G401.6 (cell line): ENCODE measurements around the gene PRKCD.

Source experiments
- FAIRE-seq: peaks from 2 replicates; lab custom pipeline; 2012; peaks lifted over from hg19 to GRCh38; lab: Jason Lieb, UNC

PRKCD gene

DNA sequence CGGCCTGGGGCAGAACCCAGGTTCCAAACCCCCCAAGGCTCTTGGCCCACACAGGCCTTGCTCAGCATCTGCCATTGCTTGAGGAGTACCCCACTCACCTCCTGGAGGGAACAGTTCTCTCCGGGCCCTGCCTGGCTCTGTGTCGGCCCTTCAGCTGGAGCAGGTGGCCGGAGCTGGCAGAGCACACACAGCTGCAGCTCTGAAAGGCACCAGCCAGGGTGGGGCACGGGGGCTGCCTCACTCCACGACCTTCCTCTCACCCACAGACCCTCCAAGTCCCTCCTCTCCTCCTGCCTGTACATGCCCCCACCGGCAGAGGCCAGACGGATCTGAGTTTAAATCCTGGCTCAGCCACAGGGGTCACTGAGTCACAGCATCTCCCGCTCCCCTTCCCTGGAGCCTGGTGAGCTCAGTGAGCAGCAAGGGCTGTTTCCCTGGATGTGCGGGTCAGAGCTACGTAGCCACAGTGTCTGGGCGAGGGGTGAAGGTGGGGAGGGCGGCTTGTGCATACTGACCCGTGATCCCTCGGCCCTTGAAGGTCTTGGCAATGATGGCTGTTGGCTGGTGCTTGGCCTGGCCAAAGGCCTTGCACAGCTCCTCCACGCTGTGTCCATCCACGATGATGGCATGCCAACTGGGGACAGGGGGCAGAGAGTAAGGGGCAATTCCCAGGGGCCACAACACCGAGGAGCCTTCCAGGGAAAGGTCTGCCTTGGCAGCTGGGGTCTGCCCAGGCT lies 71.8 kb downstream of the PRKCD start:
- no peak for FAIRE-seq

DNA sequence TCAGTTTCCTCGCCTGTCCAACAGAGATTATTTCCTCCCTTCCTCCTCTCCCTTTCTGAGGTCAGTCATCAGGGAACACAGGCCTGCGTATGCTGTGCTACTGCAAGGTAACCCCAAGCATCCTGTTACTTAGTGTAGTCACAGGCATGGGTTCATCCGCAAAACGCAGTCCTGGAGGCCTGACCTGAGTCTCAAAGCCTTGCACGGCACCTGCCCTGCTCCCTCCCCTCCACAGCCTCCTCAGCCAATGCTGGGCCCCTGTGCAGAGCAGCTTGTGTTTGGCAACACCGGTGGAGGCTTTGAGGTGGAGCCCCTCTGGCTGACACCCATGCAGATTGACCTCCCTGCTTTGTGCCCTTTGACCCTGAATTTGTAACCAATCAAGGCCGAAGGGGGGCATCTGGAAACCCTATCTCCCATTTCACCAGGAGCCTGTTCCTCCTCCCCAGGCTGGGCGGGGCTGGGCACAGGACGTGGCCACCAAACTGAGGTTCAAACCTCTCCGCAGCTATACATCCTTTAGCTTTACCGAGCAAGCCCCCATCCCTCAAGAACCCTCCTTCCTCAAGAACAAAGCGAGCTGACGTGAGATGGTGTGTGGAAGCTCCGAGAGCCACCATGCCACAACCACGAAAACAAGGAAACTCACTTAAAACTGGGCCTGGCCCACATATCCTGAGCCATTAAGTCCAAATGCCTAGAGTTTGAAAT lies 73.3 kb downstream of the PRKCD start:
- no peak for FAIRE-seq

DNA sequence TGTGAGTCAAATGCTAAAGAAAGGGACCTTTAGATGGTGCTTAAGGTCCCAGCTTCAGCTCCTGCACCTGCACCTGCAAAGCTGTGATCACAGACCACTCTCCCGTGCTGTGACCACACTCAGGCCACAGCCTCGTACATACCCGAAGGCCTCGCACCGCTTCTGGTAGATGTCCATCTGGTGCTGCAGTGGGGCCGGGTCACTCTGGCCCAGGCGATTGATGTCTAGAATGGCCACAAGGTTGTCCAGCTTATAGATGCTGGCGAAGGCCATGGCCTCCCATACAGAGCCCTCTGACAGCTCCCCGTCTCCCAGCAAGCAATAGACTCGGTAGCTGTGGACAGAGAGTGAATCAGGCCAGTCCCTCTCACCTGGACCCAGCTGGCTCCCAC lies 73.8 kb downstream of the PRKCD start:
- FAIRE-seq, result no peak

DNA sequence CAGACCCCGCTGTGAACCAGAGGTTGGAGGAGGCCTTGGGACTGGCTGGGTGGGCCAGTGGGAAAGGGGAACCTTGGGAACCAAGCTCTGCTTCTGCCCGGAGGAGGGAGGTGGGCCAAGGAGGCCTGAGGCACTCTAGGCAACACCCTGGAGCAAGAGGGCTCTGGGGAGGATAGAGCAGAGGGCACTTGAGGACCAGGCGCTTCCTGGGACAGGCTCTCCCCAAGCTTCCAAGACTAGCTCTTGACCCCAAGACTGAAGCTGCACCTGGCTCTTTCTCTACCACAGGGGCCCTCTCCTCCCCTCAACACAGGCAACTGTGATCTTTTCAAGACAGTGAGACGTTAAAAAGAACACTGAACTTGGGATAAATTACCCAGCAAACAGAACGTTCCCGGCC lies 74.5 kb downstream of the PRKCD start:
- no peak for FAIRE-seq

DNA sequence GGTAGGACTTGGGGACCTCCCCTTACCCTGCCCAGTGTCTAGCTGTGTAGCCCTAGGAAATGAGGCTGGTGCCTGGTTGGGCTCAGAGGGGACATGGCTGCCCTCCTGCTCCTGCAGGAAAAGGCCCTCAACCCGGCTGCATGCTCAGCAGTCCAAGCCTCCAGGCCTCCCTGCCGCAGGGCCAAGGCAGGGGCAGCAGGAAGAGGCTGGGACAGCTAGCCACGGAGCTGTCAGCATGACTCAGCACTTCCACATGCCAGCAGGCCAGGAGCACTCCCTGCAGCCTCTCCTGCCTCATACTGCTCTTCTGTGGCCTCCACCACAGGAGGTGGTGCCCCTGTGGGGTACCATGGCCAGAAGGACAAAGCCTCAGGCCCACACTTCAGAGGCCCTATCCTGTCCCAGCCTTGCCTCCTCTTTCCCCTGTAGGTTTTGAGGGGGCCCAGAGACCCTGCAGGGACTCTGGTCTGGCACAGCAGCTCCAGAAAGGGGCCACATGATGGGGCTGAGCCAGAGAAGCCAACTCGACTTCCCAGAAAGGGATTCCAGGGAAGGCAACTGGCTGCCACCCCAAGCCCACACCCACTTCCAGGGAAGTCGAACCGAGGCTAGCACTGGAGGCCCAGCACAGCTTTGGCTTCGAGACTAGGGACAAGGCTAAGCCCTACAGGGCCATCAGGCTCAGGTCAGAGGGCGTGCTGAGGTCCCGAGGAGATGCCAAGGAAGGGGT lies 75.3 kb downstream of the PRKCD start:
- FAIRE-seq, result no peak

DNA sequence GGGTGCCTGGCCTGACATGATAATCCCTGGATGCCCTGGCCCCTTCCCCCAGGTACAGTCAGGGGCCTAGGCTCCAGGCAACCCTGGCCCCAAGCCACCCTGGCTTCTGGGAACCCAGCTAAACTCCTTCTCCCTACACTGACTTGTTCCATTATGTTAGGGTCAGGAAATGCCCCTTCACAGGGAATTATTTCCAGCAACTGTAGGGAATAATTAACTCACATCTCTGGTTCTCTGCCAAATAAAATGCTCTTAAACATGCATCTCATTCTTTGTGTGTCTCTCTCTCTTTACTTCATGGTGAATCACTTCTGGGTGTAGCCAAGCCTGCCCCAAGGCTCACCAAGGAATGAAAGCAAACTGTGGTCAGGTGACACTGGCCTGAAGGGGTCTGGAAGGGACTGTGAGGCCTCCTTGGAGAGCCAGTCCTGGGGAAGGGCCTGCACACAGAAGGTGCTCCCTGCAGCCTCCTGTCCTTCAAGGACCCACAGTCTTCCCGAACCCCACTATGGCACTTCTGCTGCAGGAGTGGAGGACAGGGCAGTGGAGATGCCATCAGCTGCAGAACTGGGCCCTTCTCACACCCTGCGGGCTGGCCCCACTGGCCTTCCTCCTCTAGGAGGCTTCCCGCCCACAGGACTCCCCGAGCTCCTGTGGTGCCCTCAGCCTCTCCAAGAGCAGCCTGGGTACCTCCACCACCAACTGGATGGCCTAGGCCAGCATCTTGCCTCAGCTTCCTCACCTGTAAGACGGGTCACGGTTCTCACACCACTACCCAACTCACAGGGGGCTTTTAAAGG lies 77.2 kb downstream of the PRKCD start:
- no peak for FAIRE-seq

DNA sequence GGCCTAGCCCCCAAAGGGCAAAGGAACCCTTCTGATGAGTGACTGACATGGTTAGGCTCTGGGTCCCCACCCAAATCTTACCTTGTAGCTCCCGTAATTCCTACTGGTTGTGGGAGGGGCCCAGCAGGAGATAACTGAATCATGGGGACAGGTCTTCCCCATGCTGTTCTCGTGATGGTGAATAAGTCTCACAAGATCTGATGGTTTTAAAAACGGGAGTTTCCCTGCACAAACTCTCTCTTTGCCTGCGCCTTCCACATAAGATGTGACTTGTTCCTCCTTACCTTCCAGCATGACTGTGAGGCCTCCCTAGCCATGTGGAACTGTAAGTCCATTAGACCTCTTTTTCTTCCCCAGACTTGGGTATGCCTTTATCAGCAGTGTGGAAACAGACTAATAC lies 77.9 kb downstream of the PRKCD start:
- FAIRE-seq, result no peak

DNA sequence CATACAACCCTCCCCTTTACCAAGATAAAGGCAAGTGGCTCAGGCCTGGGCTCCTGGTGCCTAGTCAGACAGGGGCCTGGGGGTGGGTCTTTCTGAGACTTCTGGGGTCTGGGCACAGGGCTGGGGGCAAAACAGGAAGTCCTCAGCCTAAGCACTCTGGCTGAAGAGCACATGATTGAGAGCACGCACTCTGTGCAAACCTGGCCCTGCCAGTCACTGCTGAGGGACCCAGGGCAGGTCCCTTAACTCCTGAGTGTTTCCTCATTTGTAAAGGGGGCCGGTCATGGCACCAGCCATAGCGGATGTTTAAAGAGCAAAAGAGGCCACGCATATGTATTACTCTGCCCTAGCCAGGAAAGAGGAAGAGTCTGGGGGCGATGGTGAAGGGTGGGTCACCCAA lies 78.8 kb downstream of the PRKCD start:
- FAIRE-seq, result no peak

DNA sequence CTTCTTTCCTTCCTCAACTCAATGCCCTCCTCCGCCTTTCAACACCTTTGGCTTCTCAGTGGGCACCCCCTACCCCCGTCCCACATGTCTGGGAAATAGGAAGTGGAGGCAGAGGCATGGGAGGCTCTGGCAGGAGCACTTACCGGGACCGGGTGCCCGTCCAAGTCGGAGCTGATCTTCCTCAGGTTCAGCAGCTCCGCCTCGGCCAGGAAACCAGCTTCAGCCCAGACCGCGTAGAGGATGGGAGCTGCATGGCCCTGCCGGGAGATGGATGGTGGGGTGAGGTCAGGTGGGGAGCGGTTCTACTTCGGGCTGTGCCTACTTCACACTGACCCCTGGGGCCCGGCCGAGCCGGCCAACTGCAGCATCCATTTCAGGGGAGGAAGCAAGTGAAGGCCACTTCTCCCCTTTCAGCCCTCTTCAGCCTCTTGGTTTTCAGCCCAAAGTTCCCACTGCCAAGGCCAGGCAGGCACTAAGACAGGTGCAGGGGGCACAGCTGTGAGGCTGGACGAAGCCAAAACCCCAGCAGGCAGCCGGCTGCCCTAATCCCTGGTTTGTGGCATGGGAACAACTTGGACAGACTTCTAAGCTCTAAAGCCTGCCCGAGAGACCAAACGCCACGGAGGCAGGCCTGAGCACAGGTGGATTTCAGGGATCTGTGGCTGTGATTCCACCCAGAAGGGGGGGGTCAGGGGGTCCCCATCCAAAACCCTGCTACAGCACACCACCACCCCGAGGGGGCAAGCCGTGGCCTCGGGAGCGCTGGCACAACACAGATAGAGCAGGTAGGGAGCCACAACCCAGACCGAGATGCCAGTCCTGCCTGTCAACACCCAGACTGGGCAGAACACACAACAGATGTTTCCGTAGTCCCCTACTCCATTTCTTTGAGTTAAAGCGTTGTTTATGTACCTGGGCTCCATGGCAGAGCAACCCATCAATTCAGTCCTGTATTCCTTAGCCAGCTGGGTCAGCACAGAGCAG lies 80.3 kb downstream of the PRKCD start:
- no peak for FAIRE-seq

DNA sequence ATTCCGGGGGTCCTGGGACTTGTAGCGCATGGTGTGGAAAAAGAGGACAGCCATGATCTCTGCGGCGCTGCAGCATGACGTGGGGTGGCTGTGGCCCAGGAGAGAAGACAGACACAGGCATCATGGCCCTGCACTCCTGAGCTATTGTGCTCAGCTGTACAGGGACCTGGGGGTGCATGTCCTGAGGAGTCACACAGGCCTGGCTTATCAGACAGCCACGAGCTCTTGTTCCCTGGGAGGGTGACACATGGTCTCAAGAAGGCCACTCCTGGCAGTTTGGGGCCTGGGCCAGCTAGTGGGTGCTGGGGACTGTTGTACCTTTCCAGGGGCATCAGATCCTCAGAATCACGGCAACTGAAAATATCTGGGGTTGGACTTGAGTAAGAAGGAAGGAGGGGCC lies 81.1 kb downstream of the PRKCD start:
- no peak for FAIRE-seq
